GM12801 (cell line): ENCODE results near the gene RIN3.

Experiments used
- TF ChIP-seq, protein P1 (sequence below): IDR thresholded peaks from one replicate; pipeline ENCODE4 v1.5.1; 2011; ENCODE audit warnings: control low read depth; ENCODE audit not compliant: insufficient read length; ENCODE audit errors: extremely low read depth

Gene RIN3

DNA sequence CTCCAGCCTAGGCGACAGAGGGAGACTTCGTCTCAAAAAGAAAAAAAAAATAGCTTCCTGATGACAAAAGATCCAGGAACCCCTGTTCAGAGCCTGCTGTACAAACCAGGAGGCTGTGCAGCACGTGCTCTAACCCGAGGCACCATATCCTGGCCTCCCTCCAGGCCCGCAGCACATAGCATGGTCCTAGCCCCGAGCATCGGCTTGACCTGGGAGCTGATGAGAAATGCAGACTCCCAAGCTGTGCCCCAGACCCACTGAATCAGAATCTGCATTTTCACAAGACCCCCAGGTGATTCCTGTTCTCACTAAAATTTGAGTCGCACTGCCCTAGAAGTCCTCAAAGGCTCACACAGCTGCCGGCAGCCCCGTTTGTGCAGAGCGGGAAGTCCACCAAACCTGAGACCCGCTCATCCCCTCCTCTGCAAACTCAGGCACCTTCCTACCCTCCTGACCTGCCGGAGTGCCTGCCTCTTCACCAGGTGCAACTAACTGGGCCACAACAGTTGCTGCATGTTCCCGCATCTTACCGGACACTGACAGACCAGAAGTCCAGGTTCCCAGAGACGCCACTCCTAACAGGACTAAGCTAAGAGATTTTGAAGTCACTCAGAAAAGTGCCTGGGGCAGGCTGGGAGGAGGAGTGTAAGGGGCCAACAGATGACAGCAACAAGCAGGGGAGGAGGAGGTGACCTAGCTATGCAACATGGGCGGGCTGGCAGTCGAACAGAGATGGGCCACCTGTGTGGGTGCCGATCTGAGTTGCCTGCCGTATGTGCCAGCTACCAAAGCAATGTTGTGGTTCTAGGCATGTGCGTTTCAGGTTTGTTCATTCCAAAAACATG lies 24.0 kb upstream of the RIN3 start:
- TF ChIP-seq, protein P1, sequence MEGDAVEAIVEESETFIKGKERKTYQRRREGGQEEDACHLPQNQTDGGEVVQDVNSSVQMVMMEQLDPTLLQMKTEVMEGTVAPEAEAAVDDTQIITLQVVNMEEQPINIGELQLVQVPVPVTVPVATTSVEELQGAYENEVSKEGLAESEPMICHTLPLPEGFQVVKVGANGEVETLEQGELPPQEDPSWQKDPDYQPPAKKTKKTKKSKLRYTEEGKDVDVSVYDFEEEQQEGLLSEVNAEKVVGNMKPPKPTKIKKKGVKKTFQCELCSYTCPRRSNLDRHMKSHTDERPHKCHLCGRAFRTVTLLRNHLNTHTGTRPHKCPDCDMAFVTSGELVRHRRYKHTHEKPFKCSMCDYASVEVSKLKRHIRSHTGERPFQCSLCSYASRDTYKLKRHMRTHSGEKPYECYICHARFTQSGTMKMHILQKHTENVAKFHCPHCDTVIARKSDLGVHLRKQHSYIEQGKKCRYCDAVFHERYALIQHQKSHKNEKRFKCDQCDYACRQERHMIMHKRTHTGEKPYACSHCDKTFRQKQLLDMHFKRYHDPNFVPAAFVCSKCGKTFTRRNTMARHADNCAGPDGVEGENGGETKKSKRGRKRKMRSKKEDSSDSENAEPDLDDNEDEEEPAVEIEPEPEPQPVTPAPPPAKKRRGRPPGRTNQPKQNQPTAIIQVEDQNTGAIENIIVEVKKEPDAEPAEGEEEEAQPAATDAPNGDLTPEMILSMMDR = no peak

DNA sequence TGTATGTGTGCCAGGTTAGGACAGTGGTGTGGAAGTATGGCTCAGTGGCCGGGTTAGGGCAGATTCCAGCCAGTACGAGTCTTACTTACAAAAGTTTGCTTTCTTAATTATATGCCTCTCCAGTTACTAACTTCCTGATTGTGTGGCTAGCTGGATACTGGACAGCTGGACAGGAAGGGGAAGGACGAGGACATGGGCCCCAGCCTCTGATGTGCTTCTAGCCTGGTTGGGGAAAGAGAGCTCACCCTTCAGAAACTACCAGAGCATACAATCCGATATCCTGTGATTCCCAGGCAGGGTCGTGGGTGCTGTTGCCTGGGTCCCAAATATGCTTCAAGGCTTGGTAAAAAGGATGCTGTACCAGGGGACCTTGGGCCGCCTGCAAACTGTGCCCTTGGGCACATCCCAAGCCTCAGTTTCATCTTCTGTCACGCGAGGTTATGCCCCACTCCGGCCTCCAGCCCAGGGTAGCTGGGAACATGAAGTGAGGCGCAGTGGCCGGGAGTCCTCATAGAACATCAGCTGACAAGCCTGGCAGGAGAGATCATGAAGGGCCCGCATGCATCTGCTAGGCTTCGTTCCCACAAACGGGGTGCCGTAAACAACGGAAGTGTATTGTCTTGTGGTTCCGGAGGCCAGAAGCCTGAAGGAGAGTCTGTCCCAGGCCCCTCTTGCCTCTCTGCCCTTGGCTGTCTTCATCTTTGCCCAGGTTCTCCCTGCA lies 23.2 kb upstream of the RIN3 start:
- TF ChIP-seq, protein P1 = no peak

DNA sequence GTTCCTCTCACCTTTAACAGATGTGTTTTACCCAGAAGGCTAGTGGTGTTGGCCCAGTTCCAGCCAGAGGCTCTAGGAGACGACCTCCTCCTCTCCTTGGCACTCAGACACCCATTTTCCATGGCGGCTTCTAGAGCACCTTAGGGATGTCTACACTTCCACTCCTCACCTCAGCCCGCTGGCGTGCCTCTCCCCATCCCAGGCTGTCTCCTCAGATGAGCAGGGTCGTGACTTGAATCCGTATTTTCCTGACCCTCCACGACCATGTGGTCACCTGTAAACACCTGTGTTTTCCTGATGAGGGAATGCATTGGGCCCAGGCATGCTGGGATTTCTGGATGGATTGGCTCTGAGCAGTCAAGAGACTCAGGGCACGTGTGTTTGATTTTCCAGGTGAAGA lies 21.8 kb upstream of the RIN3 start:
- TF ChIP-seq, protein P1 = no peak

DNA sequence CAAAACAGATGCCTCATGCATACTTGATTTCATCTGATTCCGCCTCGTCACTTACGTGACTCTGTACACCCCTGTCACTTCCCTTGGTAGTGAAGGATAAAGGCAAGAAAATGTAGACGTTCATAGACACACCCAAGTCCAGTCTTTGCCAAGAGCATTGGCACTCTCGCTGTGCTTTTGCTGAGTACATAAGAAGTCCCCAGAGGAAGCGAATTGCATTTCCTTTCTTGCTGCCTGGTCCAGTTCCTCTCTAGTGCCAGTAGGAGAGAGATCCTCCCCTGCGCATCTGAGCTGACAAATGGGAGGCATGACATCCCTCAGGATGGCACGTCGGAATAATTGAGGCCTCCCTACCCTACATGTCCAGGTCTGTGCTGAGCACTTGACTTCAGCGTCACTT lies 21.3 kb upstream of the RIN3 start:
- TF ChIP-seq, protein P1 = no peak

DNA sequence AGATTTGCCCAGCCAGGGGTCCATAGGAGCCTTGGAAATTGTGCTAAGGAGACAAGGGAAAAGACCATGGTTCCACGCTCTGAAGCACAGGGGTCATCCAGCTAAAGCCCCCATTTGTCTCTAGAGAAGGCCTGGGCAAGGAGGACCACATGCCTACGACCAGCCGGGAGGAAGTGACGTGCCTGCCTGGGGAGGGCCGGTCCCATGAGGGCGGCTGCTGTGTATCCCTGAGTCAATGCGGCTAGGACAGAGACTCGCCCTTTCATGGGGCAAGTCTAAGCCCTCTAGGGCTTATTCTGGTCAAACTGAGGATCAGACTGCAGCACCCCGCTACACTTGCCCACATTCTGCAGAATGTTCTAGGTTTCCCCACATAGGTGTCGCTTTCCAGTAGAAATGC lies 20.6 kb upstream of the RIN3 start:
- TF ChIP-seq, protein P1 = no peak

DNA sequence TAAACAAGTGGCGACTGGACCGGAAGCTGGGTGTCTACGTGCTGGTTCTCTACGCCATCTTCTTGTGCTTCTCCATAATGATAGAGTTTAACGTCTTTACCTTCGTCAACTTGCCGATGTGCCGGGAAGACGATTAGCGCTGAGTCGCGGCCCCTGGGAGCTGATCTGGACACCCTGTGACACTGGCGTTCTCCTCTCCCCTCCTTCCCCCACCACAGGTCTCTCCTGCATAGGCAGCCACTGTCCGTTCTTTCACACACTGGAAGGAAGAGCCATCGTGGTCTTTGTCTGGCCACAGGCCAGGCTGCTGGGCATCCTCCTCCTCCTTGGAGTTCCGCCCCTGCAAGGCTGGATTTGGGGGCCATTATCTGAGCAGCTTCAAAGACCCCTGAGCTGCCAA lies 20.1 kb upstream of the RIN3 start:
- TF ChIP-seq, protein P1 = no peak

DNA sequence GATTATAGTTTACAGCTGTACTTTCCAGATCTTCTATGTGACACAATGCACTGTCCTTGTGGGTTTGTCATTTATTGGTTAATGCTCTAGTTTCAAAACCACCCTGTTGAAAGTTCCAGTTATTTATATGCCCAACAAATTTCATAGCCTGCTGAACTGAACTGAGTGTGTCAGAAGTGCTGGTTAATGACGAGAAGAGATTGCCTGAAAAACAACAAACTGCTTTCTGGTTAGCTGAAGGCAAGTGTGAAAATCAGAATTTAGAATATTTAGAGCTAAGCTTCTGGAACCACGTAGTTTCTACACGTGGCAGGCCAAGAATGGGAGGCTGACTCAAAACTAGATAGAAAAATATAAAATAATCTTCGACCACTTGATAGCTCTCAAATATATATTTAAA lies 19.1 kb upstream of the RIN3 start:
- TF ChIP-seq, protein P1 = no peak
